Type B pancreatic cell (in vitro differentiated cells): Measurements from ENCODE around the gene GALNT10. TPM values are rescaled to one million over a fixed set of nuclear protein-coding genes. Genes with fewer than 3 reads are reported as not detected.

Source experiments
- DNase-seq: peaks from one replicate; pipeline ENCODE4 v3.0.0; 2021; ENCODE audit warnings: mixed read lengths; ENCODE audit not compliant: unreplicated experiment; ENCODE audit errors: extremely low spot score
- H3K27ac Mint-ChIP-seq: 2 replicates; pipeline ENCODE4 v1.8.0; 2021; ENCODE audit warnings: mild to moderate bottlenecking, mixed read lengths
- H3K27me3 Mint-ChIP-seq: 2 replicates; pipeline ENCODE4 v1.8.0; 2021; ENCODE audit warnings: mixed read lengths
- H3K36me3 Mint-ChIP-seq: 2 replicates; pipeline ENCODE4 v1.8.0; 2021; ENCODE audit warnings: mixed read lengths
- H3K4me1 Mint-ChIP-seq: one replicate; pipeline ENCODE4 v1.8.0; 2021; ENCODE audit warnings: mixed read lengths; ENCODE audit not compliant: unreplicated experiment
- H3K4me3 Mint-ChIP-seq: 2 replicates; pipeline ENCODE4 v1.8.0; 2021; ENCODE audit warnings: mild to moderate bottlenecking, mixed read lengths
- H3K9me3 Mint-ChIP-seq: 2 replicates; pipeline ENCODE4 v1.8.0; 2021; ENCODE audit warnings: mixed read lengths
- total RNA-seq: library from RNA; stranded (reverse); gene quantifications from 2 replicates; pipeline ENCODE4 v1.2.1, GENCODE V29; 2021; ENCODE audit warnings: low replicate concordance
- TF ChIP-seq, protein P1 (sequence below): fragments of 200-600 bp; sonication (generic); conservative IDR thresholded peaks from 2 replicates; pipeline ENCODE4 v1.5.0; 2021; ENCODE audit warnings: antibody characterized with exemption, mild to moderate bottlenecking

The GALNT10 gene
- total RNA-seq, 1 donor from 2014 or later: 23.0 TPM

- H3K9me3 Mint-ChIP-seq: no peaks in the 10 kb centered on the region
- DNase-seq: no peak
- TF ChIP-seq, protein P1, sequence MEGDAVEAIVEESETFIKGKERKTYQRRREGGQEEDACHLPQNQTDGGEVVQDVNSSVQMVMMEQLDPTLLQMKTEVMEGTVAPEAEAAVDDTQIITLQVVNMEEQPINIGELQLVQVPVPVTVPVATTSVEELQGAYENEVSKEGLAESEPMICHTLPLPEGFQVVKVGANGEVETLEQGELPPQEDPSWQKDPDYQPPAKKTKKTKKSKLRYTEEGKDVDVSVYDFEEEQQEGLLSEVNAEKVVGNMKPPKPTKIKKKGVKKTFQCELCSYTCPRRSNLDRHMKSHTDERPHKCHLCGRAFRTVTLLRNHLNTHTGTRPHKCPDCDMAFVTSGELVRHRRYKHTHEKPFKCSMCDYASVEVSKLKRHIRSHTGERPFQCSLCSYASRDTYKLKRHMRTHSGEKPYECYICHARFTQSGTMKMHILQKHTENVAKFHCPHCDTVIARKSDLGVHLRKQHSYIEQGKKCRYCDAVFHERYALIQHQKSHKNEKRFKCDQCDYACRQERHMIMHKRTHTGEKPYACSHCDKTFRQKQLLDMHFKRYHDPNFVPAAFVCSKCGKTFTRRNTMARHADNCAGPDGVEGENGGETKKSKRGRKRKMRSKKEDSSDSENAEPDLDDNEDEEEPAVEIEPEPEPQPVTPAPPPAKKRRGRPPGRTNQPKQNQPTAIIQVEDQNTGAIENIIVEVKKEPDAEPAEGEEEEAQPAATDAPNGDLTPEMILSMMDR: no peak
- no peak overlapping the region for H3K27ac Mint-ChIP-seq
- H3K4me1 Mint-ChIP-seq: peaks cover 41% of the 10 kb centered on the region
- H3K27me3 Mint-ChIP-seq: peaks cover 30% of the 10 kb centered on the region
- H3K36me3 Mint-ChIP-seq: peaks cover 3% of the 10 kb centered on the region
- H3K4me3 Mint-ChIP-seq: no peak overlapping the region
Measured at GRCh38 chr5:154352960-154353548, 162.5 kb downstream of the GALNT10 start.

DNA sequence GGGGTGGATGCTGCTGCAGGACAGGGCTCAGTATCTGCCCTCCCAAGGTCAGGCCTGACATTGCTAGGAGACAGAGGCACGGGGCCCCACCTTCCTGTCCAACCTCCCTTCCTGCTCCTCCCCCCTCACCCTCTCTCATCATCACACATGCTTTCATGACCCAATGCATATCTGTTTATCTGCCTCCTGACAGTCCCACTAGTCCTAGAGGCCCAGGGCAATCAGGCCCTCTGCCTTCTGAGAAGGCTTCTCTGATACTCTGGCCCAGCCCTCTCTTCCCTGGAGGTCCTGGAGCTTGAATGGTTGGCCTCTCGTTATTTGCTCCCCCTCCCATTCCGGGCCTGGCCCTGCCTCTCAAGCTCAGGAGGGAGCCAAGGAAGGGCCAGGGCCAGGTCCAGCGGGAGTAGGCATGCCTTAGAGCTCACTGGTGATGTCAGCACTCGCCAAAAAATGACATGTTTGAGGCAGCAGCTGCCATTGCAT, 164.6 kb downstream of the GALNT10 start:
- Mint-ChIP-seq H3K9me3 (no peaks in the 10 kb centered on the region), H3K27ac (peak overlapping the region; percentile 85), H3K4me1 (peaks cover 53% of the 10 kb centered on the region), H3K36me3 (peaks cover 3% of the 10 kb centered on the region), H3K27me3 (peaks cover 31% of the 10 kb centered on the region), H3K4me3 (peak overlapping the region; percentile 45)
- TF ChIP-seq, protein P1: no peak
- DNase-seq: no peak

DNA sequence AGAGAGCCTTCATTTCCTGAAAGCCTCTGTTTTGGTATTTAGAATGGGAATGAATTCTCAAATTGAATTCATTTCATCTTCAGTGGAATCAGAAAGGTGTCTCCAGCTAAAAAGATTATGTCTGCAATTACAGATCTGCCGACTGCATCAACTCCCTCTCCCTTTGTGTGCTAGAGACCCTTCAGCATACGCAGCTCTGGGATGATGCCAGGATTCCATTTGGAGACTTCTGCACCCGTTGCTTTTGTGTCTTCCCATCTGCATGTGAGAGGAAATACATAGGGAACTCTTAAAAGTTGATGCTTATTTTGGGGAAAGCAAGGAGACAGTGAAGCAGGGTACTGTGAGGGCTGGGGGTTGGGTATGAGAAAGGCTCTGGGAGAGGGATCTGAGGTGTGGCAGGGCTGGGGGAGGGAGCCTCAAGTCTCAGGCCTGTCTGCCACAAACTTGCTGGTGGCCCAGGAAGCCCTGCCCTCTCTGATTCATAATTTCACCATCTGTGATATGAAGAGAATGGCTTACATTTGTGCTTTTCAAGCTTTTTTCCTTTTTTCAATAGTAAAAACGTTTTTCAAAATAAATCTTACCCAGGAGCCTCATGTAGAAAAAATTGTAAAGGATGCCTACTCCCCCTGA, 165.6 kb downstream of the GALNT10 start:
- peaks cover 29% of the 10 kb centered on the region for H3K27me3 Mint-ChIP-seq
- TF ChIP-seq, protein P1: no peak
- no peaks in the 10 kb centered on the region for H3K9me3 Mint-ChIP-seq
- DNase-seq: no peak
- peak overlapping the region; percentile 85 for H3K27ac Mint-ChIP-seq
- peak overlapping the region; percentile 15 for H3K4me3 Mint-ChIP-seq
- peaks cover 57% of the 10 kb centered on the region for H3K4me1 Mint-ChIP-seq
- peaks cover 3% of the 10 kb centered on the region for H3K36me3 Mint-ChIP-seq

DNA sequence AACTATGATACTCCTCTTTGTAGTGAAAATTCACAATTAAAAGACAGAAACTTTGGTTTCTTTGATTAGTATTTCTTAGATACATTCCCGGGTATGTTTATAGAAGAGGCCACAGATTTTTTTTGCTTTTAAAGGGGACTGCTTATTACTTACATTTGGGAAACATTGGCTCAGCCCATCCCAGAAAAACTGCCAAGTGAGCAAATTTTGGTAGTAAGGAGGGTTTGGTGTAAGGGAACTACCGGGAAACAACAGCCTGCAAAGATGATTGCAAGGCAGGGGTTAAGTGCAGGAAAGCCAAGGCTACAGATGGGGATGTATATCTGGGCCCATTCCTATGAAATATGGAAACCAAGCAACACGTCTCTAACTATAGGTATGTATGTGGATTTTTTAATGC, 166.4 kb downstream of the GALNT10 start:
- H3K9me3 Mint-ChIP-seq: no peaks in the 10 kb centered on the region
- peaks cover 57% of the 10 kb centered on the region for H3K4me1 Mint-ChIP-seq

DNA sequence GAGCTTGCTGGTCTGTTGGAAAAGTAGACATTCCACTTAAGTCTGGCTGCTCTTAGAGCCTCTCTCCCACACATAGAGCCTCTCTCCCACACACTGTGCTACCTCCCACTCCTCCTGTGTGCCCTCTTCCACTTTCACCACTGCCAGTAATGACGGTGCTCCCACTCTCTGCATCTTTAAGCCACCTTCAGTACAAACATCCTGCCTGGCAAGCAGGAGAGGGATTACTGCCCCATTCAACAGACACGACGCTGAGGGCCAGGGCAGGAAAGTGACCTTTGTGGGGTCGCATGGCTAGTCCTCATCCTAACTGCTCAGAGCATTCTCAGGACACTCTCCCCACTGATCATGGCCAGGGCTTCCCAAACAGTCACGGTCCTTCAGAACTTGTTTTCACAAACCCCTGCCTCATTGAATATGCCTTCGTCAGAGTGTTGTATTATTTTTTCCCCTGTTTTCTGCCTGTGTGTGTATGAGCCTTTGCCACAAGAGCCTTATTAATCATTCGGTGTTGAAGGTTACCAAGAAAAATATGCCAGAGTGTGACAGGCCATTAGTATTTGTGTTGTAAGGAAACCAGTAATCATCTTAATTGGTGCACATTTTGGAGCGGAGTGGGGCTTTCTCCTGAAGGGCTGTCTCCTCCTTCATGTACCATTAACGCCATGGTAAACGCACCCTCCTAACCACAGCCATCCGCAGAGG, 168.1 kb downstream of the GALNT10 start:
- TF ChIP-seq, protein P1: no peak
- peak overlapping the region; percentile 83 for H3K27ac Mint-ChIP-seq

More for the DNA sequence above, 166.4 kb downstream of the GALNT10 start:
- Mint-ChIP-seq H3K27ac (no peak overlapping the region), H3K36me3 (peaks cover 3% of the 10 kb centered on the region), H3K4me3 (no peak overlapping the region), H3K27me3 (peaks cover 29% of the 10 kb centered on the region)
- DNase-seq: no peak
- TF ChIP-seq, protein P1: no peak

More for the DNA sequence above, 168.1 kb downstream of the GALNT10 start:
- no peaks in the 10 kb centered on the region for H3K9me3 Mint-ChIP-seq
- DNase-seq: no peak
- peaks cover 52% of the 10 kb centered on the region for H3K4me1 Mint-ChIP-seq
- peak overlapping the region; percentile 42 for H3K4me3 Mint-ChIP-seq
- peaks cover 3% of the 10 kb centered on the region for H3K36me3 Mint-ChIP-seq
- peaks cover 31% of the 10 kb centered on the region for H3K27me3 Mint-ChIP-seq
